Tibial nerve (tissue), 4 donors: ENCODE measurements around the gene CRIP2. TPM values are rescaled to one million over a fixed set of nuclear protein-coding genes. Genes with fewer than 3 reads are reported as not detected.
A peak's percentile ranks its signal among the peaks of the same experiment; 100 is the strongest.

Experiments used
- DNase-seq, 2 donors: peaks; one replicate each; pipeline ENCODE4 v3.0.0-alpha.2; 2019; ENCODE audit warnings: low spot score in 2 of 2
- H3K27ac ChIP-seq, 4 donors: fragments of 200-600 bp; sonication (generic) in 3 of 4; one replicate each; pipeline ENCODE4 v1.5.1; 2017 to 2019; ENCODE audit warnings: mild to moderate bottlenecking in 1 of 4
- H3K27me3 ChIP-seq, 2 donors: fragments of 200-600 bp; sonication (generic) in 1 of 2; one replicate each; pipeline versions ENCODE4 v1.5.1 to v1.6.0; 2017 to 2019
- H3K36me3 ChIP-seq, 3 donors: fragments of 200-600 bp; sonication (generic); one replicate each; pipeline ENCODE4 v1.5.1; 2018 to 2019
- H3K4me1 ChIP-seq, 4 donors: fragments of 200-600 bp; sonication (generic) in 3 of 4; one replicate each; pipeline ENCODE4 v1.5.1; 2017 to 2019
- H3K4me3 ChIP-seq, 4 donors: fragments of 200-600 bp; sonication (generic) in 3 of 4; one replicate each; pipeline ENCODE4 v1.5.1; 2017 to 2019; ENCODE audit warnings: mild to moderate bottlenecking in 1 of 4, moderate library complexity in 1 of 4
- H3K9me3 ChIP-seq, 4 donors: fragments of 200-600 bp; sonication (generic) in 3 of 4; one replicate each; pipeline ENCODE4 v1.5.1; 2017 to 2019
- EP300 ChIP-seq, 2 donors: sonication (generic); formaldehyde crosslinking; IDR thresholded peaks; one replicate each; pipeline ENCODE4 v1.6.1; 2017; ENCODE audit warnings: antibody characterized with exemption in 2 of 2, mild to moderate bottlenecking in 1 of 2
- POLR2A ChIP-seq, 2 donors: fragments of 450-650 bp; IDR thresholded peaks; one replicate each; pipeline ENCODE4 v1.6.1; 2017; ENCODE audit warnings: antibody characterized with exemption in 2 of 2, mild to moderate bottlenecking in 2 of 2, moderate library complexity in 2 of 2
- WGBS, 2 donors: methylation state at CpG; one replicate each; pipeline ENCODE4 v1.1.5; 2018; 5-methylcytosine and 5-hydroxymethylcytosine counted together
- total RNA-seq, 4 donors: library from RNA; depleted of rRNA; stranded (reverse); fragments of >200 nt; gene quantifications; one replicate each; pipeline ENCODE4 v1.1.0, GENCODE V29; 2016
- TF ChIP-seq, protein P1 (sequence below), 5 experiments: fragments of 200-600 bp in 3 of 5; fragments of 450-650 bp in 2 of 5; sonication (generic) in 3 of 5; IDR thresholded peaks; one replicate each; pipeline ENCODE4 v1.5.1; 2016 to 2019; ENCODE audit warnings: antibody characterized with exemption in 5 of 5, mild to moderate bottlenecking in 3 of 5, moderate library complexity in 2 of 5

CRIP2 gene
- total RNA-seq, 4 donors from 2014 or later: 161 to 268 (median 208) TPM

DNA sequence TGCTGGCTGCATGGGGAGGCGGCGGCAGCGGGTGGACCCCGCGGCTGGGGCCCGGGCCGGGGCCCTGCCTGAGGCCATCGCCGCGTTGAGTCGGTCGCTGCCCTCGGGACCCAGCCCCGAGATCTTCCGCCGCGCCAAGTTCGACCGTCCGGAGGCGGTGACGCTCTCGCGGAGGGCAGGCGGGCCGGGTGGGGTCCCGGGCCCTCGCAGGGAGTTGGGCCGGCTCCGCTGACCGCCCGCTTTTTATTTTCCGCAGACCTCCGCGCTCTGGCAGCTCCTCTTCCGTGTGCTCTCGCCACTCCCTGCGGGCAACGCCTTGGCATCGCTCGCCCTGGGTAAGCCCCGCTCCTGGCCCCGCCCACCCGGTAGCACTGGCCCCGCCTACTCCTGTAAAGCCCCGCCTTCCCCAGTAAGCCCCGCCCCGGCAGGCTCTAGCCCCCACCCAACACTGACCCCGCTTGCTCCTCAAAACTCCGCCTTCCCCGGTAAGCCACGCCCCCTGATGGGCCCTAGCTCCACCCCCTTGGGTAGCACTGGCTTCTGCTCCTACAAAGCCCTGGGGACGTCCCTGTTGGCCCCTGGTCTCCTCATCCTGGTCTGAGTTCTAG, 16.8 kb downstream of the CRIP2 start:
- Histone ChIP-seq H3K36me3 (peaks cover 0 to 21% (median 0%) of the 10 kb centered on the region in 3 donors), H3K27ac (peak overlapping the region; percentile 23 to 97 (median 87)), H3K4me3 (peak overlapping the region; percentile 31 to 92 (median 80)), H3K9me3 (no peaks in the 10 kb centered on the region), H3K27me3 (peaks cover 0 to 7% of the 10 kb centered on the region in 2 donors), H3K4me1 (peaks cover 0 to 56% (median 38%) of the 10 kb centered on the region in 4 donors)
- 0 to 3% methylated on average over 32 to 47 of the region's 53 CpGs for WGBS, 2 donors
- TF ChIP-seq POLR2A (IDR thresholded peaks at IDR 0.05): no peak
- TF ChIP-seq, protein P1, sequence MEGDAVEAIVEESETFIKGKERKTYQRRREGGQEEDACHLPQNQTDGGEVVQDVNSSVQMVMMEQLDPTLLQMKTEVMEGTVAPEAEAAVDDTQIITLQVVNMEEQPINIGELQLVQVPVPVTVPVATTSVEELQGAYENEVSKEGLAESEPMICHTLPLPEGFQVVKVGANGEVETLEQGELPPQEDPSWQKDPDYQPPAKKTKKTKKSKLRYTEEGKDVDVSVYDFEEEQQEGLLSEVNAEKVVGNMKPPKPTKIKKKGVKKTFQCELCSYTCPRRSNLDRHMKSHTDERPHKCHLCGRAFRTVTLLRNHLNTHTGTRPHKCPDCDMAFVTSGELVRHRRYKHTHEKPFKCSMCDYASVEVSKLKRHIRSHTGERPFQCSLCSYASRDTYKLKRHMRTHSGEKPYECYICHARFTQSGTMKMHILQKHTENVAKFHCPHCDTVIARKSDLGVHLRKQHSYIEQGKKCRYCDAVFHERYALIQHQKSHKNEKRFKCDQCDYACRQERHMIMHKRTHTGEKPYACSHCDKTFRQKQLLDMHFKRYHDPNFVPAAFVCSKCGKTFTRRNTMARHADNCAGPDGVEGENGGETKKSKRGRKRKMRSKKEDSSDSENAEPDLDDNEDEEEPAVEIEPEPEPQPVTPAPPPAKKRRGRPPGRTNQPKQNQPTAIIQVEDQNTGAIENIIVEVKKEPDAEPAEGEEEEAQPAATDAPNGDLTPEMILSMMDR (IDR thresholded peaks at IDR 0.05): no peak
- no peak for TF ChIP-seq EP300 (IDR thresholded peaks at IDR 0.05)
- no peak for DNase-seq

DNA sequence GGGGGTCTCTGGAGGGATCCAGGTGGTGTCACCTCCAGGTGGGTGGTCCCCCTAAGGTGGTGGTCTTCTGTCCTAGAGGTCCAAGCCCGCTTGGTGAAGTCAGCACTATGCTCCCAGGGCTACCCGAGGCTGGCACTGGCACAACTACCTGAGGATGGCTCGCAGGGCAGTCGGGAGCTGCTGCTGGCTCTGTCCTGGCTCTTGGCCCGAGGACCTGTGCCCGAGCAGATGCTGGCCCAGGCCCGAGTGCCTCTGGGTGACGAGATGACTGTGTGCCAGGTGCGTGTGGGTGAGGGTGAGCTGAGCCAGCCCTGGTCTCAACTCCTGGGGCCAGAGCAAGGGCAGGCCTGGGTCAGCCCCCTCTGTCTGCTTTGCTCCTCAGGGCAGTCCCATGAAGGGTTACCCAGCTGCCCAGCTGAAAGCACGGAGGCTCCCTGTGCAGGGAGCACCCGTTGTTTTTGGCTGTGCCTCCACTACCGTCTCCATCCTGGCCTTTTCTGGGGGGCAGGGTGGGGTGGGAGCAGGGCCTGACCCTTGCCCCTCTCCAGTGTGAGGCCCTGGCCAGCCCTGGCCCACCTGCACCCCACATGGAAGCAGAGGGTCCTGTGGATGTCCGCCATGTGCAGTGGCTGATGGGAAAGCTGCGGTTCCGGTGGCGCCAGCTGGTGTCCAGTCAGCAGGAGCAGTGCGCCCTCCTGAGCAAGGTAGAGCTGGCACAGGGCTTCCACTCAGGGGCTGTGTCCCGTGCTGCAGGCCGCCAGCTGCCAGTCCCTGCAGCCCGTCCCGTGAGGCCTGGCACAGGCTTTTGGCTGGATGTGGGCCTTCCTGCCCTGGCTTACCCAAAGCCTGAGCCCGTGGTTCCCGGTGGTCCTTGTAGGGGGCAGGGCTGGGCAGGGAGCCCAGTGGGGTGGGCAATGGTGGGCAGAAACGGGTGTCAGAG, 17.7 kb downstream of the CRIP2 start:
- H3K4me3 ChIP-seq: peak overlapping the region in 2 of 4 donors; percentile 72 to 88
- peaks cover 0 to 47% (median 31%) of the 10 kb centered on the region in 4 donors for H3K4me1 ChIP-seq
- peak overlapping the region in 3 of 4 donors; percentile 83 to 97 (median 91) for H3K27ac ChIP-seq
- no peaks in the 10 kb centered on the region for H3K9me3 ChIP-seq
- H3K36me3 ChIP-seq: peaks cover 0 to 21% (median 0%) of the 10 kb centered on the region in 3 donors
- WGBS, 2 donors: 79% methylated on average over 17 to 20 of the region's 24 CpGs
- DNase-seq: no peak
- H3K27me3 ChIP-seq: no peaks in the 10 kb centered on the region
- no peak for TF ChIP-seq POLR2A (IDR thresholded peaks at IDR 0.05)
- no peak for TF ChIP-seq EP300 (IDR thresholded peaks at IDR 0.05)
- TF ChIP-seq, protein P1 (IDR thresholded peaks at IDR 0.05): no peak

DNA sequence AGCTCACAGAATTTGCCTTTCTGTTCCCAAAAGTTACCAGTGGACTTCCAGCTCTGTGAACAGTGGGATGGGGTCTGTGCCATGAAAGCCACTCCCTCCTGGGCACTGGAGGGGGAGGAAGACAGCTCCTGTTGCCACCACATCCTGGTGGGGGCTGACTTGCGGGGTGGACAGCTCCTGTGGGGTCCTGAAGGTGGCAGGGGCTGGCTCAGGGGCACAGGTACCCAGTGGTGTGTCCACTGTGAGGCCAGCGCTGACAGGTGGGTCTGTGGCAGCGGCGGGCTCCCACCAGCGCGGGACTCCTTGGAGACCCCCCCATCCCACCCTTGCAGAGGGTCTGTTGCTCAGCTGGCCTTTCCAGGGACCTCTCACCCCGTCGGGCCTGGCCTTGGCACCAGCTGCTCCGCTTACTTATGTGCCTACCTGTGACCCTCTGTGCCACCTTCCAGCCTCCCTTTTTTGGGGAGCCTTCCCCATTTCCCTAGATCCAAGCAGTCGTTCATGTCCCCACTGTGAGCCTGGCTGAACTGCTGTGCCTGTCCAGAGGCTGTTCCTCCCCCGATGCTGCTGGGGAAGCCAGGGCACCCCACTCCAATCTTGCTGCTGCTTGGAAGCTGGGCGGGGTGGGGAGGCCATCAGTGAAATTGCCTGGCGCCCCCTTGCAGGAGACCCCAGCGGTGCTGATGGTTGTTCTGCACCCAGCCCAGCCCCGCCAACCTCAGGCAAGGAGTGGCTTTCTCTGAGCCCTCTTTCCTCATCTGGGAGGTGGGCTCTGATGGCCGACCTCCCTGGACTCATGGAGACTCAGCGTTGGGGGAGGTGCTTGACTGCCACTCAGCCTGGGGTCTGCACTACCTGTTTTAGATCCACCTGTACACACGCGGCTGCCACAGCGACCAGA, 18.6 kb downstream of the CRIP2 start:
- DNase-seq: peak in 1 of 2 donors; percentile 13
- peaks cover 0 to 42% (median 23%) of the 10 kb centered on the region in 4 donors for H3K4me1 ChIP-seq
- H3K9me3 ChIP-seq: no peaks in the 10 kb centered on the region
- no peaks in the 10 kb centered on the region for H3K27me3 ChIP-seq
- TF ChIP-seq POLR2A (IDR thresholded peaks at IDR 0.05) (no peak), EP300 (IDR thresholded peaks at IDR 0.05) (no peak)
- TF ChIP-seq, protein P1 (IDR thresholded peaks at IDR 0.05): no peak
- H3K27ac ChIP-seq: no peak overlapping the region
- WGBS, 2 donors: 85 to 88% methylated on average over 18 to 20 of the region's 20 CpGs
- H3K4me3 ChIP-seq: no peak overlapping the region
- H3K36me3 ChIP-seq: peaks cover 0 to 21% (median 0%) of the 10 kb centered on the region in 3 donors

DNA sequence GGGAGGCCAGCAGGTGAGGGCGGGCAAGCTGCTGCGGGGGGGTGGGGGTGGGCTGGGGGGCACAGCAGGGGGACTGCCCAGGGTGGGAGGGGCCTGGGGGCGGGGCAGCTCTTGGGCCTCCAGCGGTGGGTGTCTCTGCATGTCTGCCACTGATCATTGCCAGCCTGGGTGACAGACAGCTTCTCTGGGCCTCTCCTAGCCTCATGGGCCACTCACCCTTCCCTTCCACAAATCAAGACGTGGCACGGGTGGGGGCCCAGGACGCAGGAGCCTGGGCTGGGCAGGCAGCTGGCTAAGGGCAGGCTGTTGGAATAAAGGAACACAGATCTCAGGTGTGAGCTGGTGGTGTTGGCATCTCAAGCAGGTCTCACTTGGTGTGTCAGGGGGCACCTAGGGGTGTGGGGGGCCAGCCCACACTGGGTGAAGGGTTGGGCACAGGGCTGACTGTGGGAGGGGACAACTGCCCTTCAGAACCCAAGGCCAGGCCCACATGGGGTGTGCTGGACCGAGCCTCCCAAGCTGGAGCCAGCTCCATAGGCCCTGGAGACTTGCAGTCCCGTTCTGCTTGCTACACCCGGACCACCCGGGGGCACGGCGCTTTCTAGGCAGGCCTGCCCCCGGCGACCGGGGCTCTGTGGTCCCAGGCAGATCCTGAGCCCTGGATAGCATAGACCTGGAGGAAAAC, 19.4 kb downstream of the CRIP2 start:
- H3K27me3 ChIP-seq: no peaks in the 10 kb centered on the region
- H3K4me3 ChIP-seq: no peak overlapping the region
- no peaks in the 10 kb centered on the region for H3K9me3 ChIP-seq
- H3K36me3 ChIP-seq: peaks cover 0 to 24% (median 0%) of the 10 kb centered on the region in 3 donors
- no peak overlapping the region for H3K27ac ChIP-seq
- WGBS, 2 donors: 87 to 89% methylated on average over 6 to 10 of the region's 16 CpGs
- TF ChIP-seq EP300 (IDR thresholded peaks at IDR 0.05) (no peak), POLR2A (IDR thresholded peaks at IDR 0.05) (no peak)
- TF ChIP-seq, protein P1 (IDR thresholded peaks at IDR 0.05): no peak
- H3K4me1 ChIP-seq: peaks cover 0 to 42% (median 19%) of the 10 kb centered on the region in 4 donors
- no peak for DNase-seq
